H1 (cell line): ENCODE measurements around the gene SLC34A1. TPM values are rescaled to one million over a fixed set of nuclear protein-coding genes. Genes with fewer than 3 reads are reported as not detected.

ENCODE experiments used
- CTCF ChIA-PET: fragments of 300-600 bp; sonication (Branson Sonifier 250); formaldehyde crosslinking; loops from one replicate; lab custom pipeline; 2021; ENCODE audit not compliant: partially characterized antibody; lab: Charles Lee
- POLR2A ChIA-PET: fragments of 300-600 bp; sonication (Branson Sonifier 250); formaldehyde crosslinking; loops from one replicate; lab custom pipeline; 2021; ENCODE audit warnings: inconsistent platforms; ENCODE audit not compliant: partially characterized antibody; lab: Charles Lee
- DNase-seq, 2 experiments: peaks; one replicate each; pipeline versions ENCODE4 v3.0.0 to v3.0.0-alpha.2; 2010 to 2022; ENCODE audit warnings: low spot score in 2 of 2, low read depth in 1 of 2, mixed read lengths in 1 of 2
- FAIRE-seq: peaks from 2 replicates; lab custom pipeline; 2011; peaks lifted over from hg19 to GRCh38; lab: Jason Lieb, UNC
- H2AFZ ChIP-seq: 2 replicates; pipeline ENCODE4 v1.8.1; 2012; ENCODE audit warnings: low read length, inconsistent platforms
- H2AK5ac ChIP-seq: 2 replicates; pipeline ENCODE4 v1.6.1; 2013; ENCODE audit warnings: low read depth, low read length
- H2BK120ac ChIP-seq: replicated peaks from 2 replicates; pipeline ENCODE3; 2013; ENCODE audit warnings: low read depth, low read length, inconsistent platforms
- H2BK12ac ChIP-seq: 2 replicates; pipeline ENCODE4 v1.6.1; 2013; ENCODE audit warnings: low read depth, low read length
- H2BK15ac ChIP-seq: 2 replicates; pipeline ENCODE4 v1.6.1; 2013; ENCODE audit warnings: low read length
- H2BK20ac ChIP-seq: 2 replicates; pipeline ENCODE4 v1.6.1; 2013; ENCODE audit warnings: low read length
- H2BK5ac ChIP-seq: 2 replicates; pipeline ENCODE4 v1.6.1; 2013; ENCODE audit warnings: low read depth, low read length
- H3K14ac ChIP-seq: 2 replicates; pipeline ENCODE4 v1.6.1; 2013; ENCODE audit warnings: inconsistent platforms; ENCODE audit not compliant: insufficient read length
- H3K18ac ChIP-seq: 2 replicates; pipeline ENCODE4 v1.6.1; 2013; ENCODE audit warnings: low read length; ENCODE audit errors: extremely low read depth
- H3K23ac ChIP-seq: 2 replicates; pipeline ENCODE4 v1.6.1; 2013; ENCODE audit warnings: inconsistent platforms; ENCODE audit not compliant: insufficient read length
- H3K23me2 ChIP-seq: 2 replicates; pipeline ENCODE4 v1.6.1; 2013; ENCODE audit warnings: low read depth, low read length
- H3K27ac ChIP-seq: 2 replicates; pipeline ENCODE4 v1.6.1; 2011; ENCODE audit warnings: low read depth, low read length, inconsistent platforms
- H3K27me3 ChIP-seq, 4 experiments: replicated peaks in 1 of 4; 1 replicate in 1 of 4; 2 replicates in 3 of 4; pipeline versions ENCODE4 v1.6.1 to v1.8.1; 2011 to 2013; ENCODE audit warnings: low read length in 3 of 4, mild to moderate bottlenecking in 3 of 4, inconsistent platforms in 2 of 4, mixed read lengths in 2 of 4, moderate library complexity in 1 of 4; ENCODE audit not compliant: control insufficient read depth in 3 of 4, insufficient read depth in 3 of 4; ENCODE audit errors: extremely low read depth in 1 of 4
- H3K36me3 ChIP-seq, 4 experiments: 2 replicates each; pipeline versions ENCODE4 v1.6.1 to v1.8.1; 2011 to 2013; ENCODE audit warnings: mild to moderate bottlenecking in 4 of 4, low read length in 3 of 4, moderate library complexity in 2 of 4, control low read depth in 1 of 4, inconsistent platforms in 1 of 4; ENCODE audit not compliant: insufficient read depth in 4 of 4, control insufficient read depth in 2 of 4
- H3K4ac ChIP-seq: replicated peaks from 2 replicates; pipeline ENCODE3; 2013; ENCODE audit warnings: low read length, low read depth, mixed read lengths, inconsistent platforms; ENCODE audit not compliant: insufficient read length
- H3K4me1 ChIP-seq, 4 experiments: replicated peaks in 1 of 4; 1 replicate in 1 of 4; 2 replicates in 3 of 4; pipeline versions ENCODE4 v1.6.1 to v1.8.1; 2011 to 2013; ENCODE audit warnings: low read length in 3 of 4, inconsistent platforms in 2 of 4, mixed read lengths in 1 of 4; ENCODE audit not compliant: insufficient read depth in 4 of 4, control insufficient read depth in 3 of 4
- H3K4me2 ChIP-seq, 2 experiments: 2 replicates each; pipeline versions ENCODE4 v1.6.1 to v1.8.1; 2011 to 2013; ENCODE audit warnings: low read depth in 2 of 2, low read length in 2 of 2, control low read depth in 1 of 2, inconsistent platforms in 1 of 2, mild to moderate bottlenecking in 1 of 2; ENCODE audit not compliant: insufficient read depth in 1 of 2
- H3K4me3 ChIP-seq, 4 experiments: fragments of 200-600, 300-600 bp in 1 of 4; sonication (generic), shearing (Covaris generic), sonication (Bioruptor Twin) in 1 of 4; 2 replicates each; pipeline versions ENCODE4 v1.5.1 to v1.8.1; 2011 to 2016; ENCODE audit warnings: low read length in 4 of 4, low read depth in 3 of 4, control low read depth in 2 of 4, inconsistent platforms in 2 of 4, mild to moderate bottlenecking in 2 of 4, mixed read lengths in 1 of 4, moderate library complexity in 1 of 4; ENCODE audit not compliant: insufficient read depth in 2 of 4; ENCODE audit errors: extremely low read depth in 1 of 4
- H3K56ac ChIP-seq: replicated peaks from 2 replicates; pipeline ENCODE3; 2013; ENCODE audit warnings: low read depth, mild to moderate bottlenecking, mixed read lengths, low read length, inconsistent platforms; ENCODE audit not compliant: insufficient read length
- H3K79me1 ChIP-seq: 2 replicates; pipeline ENCODE4 v1.6.1; 2013; ENCODE audit warnings: low read depth, low read length, control low read depth
- H3K79me2 ChIP-seq, 2 experiments: 2 replicates each; pipeline versions ENCODE4 v1.6.1 to v1.8.1; 2012 to 2013; ENCODE audit warnings: low read length in 2 of 2, mild to moderate bottlenecking in 2 of 2, inconsistent platforms in 1 of 2; ENCODE audit not compliant: insufficient read depth in 2 of 2, control insufficient read depth in 1 of 2
- H3K9ac ChIP-seq, 4 experiments: replicated peaks in 1 of 4; 1 replicate in 1 of 4; 2 replicates in 3 of 4; pipeline versions ENCODE4 v1.6.1 to v1.8.1; 2011 to 2013; ENCODE audit warnings: low read depth in 3 of 4, low read length in 3 of 4, control low read depth in 2 of 4, mild to moderate bottlenecking in 2 of 4, moderate library complexity in 2 of 4, inconsistent platforms in 1 of 4; ENCODE audit errors: extremely low read depth in 1 of 4
- H3K9me3 ChIP-seq, 2 experiments: 2 replicates each; pipeline versions ENCODE4 v1.6.1 to v1.8.1; 2012 to 2013; ENCODE audit warnings: mild to moderate bottlenecking in 2 of 2, moderate library complexity in 2 of 2, control low read depth in 1 of 2, inconsistent platforms in 1 of 2, low read depth in 1 of 2, low read length in 1 of 2, mixed read lengths in 1 of 2; ENCODE audit not compliant: insufficient read depth in 2 of 2
- H4K20me1 ChIP-seq, 2 experiments: replicated peaks in 1 of 2; 2 replicates each; pipeline versions ENCODE3 to v1.8.1; 2011 to 2013; ENCODE audit warnings: inconsistent platforms in 2 of 2, low read length in 2 of 2, mild to moderate bottlenecking in 1 of 2; ENCODE audit not compliant: insufficient read depth in 2 of 2, control insufficient read depth in 1 of 2
- H4K5ac ChIP-seq: 2 replicates; pipeline ENCODE4 v1.6.1; 2013; ENCODE audit warnings: low read length, low read depth, mixed read lengths, inconsistent platforms; ENCODE audit not compliant: insufficient read length
- H4K8ac ChIP-seq: 2 replicates; pipeline ENCODE4 v1.8.0; 2013; ENCODE audit warnings: mild to moderate bottlenecking, moderate library complexity, low read length, inconsistent platforms; ENCODE audit not compliant: insufficient read depth; ENCODE audit errors: extremely low read depth
- H4K91ac ChIP-seq: replicated peaks from 2 replicates; pipeline ENCODE3; 2013; ENCODE audit warnings: low read length, mixed read lengths, inconsistent platforms; ENCODE audit not compliant: insufficient read length
- CEBPB ChIP-seq: IDR thresholded peaks from 2 replicates; pipeline ENCODE4 v1.6.1; 2012; ENCODE audit warnings: low read depth, low read length
- CHD2 ChIP-seq: IDR thresholded peaks from 2 replicates; pipeline ENCODE4 v1.6.1; 2012; ENCODE audit warnings: low read length, improper control_type of control experiment
- GTF2F1 ChIP-seq: IDR thresholded peaks from 2 replicates; pipeline ENCODE4 v1.6.1; 2012; ENCODE audit warnings: low read depth, low read length, improper control_type of control experiment, borderline replicate concordance
- HDAC2 ChIP-seq, 2 experiments: fragments of 300-600 bp in 1 of 2; sonication (generic) in 1 of 2; IDR thresholded peaks; 2 replicates each; pipeline ENCODE4 v1.6.1; 2011 to 2012; ENCODE audit warnings: low read depth in 2 of 2, low read length in 2 of 2, mild to moderate bottlenecking in 2 of 2, moderate library complexity in 2 of 2, borderline replicate concordance in 1 of 2, inconsistent platforms in 1 of 2
- HDAC6 ChIP-seq: IDR thresholded peaks from one replicate; pipeline ENCODE4 v1.7.1; 2012; ENCODE audit warnings: low read depth, mild to moderate bottlenecking, inconsistent platforms, low read length, moderate library complexity
- NRF1 ChIP-seq: IDR thresholded peaks from 2 replicates; pipeline ENCODE4 v1.6.1; 2011; ENCODE audit warnings: mild to moderate bottlenecking, low read depth, low read length, improper control_type of control experiment
- POU5F1 ChIP-seq: IDR thresholded peaks from 2 replicates; pipeline ENCODE4 v1.6.1; 2011; ENCODE audit warnings: low read depth, mild to moderate bottlenecking, low read length, moderate library complexity
- RBBP5 ChIP-seq: IDR thresholded peaks from 2 replicates; pipeline ENCODE4 v1.7.1; 2012; ENCODE audit warnings: low read depth, mild to moderate bottlenecking, inconsistent platforms, low read length, moderate library complexity, borderline replicate concordance
- SIX5 ChIP-seq: IDR thresholded peaks from 2 replicates; pipeline ENCODE4 v1.6.1; 2011; ENCODE audit warnings: mild to moderate bottlenecking, low read depth, low read length
- TCF12 ChIP-seq: IDR thresholded peaks from 2 replicates; pipeline ENCODE4 v1.6.1; 2011; ENCODE audit warnings: low read depth, mild to moderate bottlenecking, low read length
- USF2 ChIP-seq: IDR thresholded peaks from 2 replicates; pipeline ENCODE4 v1.6.1; 2011; ENCODE audit warnings: low read length, improper control_type of control experiment
- YY1 ChIP-seq: IDR thresholded peaks from 2 replicates; pipeline ENCODE4 v1.6.1; 2011; ENCODE audit warnings: low read depth, mild to moderate bottlenecking, low read length
- WGBS, 2 experiments: shearing (Covaris generic) in 1 of 2; methylation state at CpG; one replicate each; pipeline versions ENCODE4 v1.1.6 to v1.1.7; 2013 to 2015; ENCODE audit warnings: low lambda C conversion rate in 2 of 2, mixed read lengths in 2 of 2, inconsistent platforms in 1 of 2, low coverage in 1 of 2, missing lambda C conversion rate in 1 of 2; ENCODE audit not compliant: insufficient replicate concordance in 2 of 2, insufficient coverage in 1 of 2, insufficient read length in 1 of 2; ENCODE audit errors: extremely low coverage in 1 of 2, missing lambda C conversion rate in 1 of 2; 5-methylcytosine and 5-hydroxymethylcytosine counted together
- polyA plus RNA-seq, 7 experiments: library from polyadenylated mRNA; depleted of rRNA in 3 of 7; stranded (reverse) in 5 of 7; unstranded in 2 of 7; fragments of >200 nt in 5 of 7; fragments of 200-250 nt in 2 of 7; gene quantifications; 1 replicate in 5 of 7; 2 replicates in 1 of 7; 4 replicates in 1 of 7; pipeline versions ENCODE4 v1.2.1 to v1.2.3, GENCODE V29; 2011 to 2013; ENCODE audit warnings: missing spikeins in 2 of 7, mixed read lengths in 2 of 7
- total RNA-seq: library from RNA; stranded (reverse); fragmentation: NEBNext Ultra II Directional; extraction: Animal tissue kit (Norgen Biotek cat#: 25700); gene quantifications from 2 replicates; pipeline ENCODE4 v1.2.1, GENCODE V29; 2021

SLC34A1 gene
- total and polyA plus RNA-seq, 2 of the 8 experiments (the other 6 are each of a cell fraction or from before 2014, with no cell fraction given), result not detected

- Histone ChIP-seq H2BK20ac (no peak overlapping the region), H3K18ac (no peak overlapping the region), H2BK5ac (no peak overlapping the region), H3K14ac (no peak overlapping the region), H3K79me1 (no peaks in the 10 kb centered on the region), H2AK5ac (no peak overlapping the region), H3K4ac (no peak overlapping the region), H3K4me3 (no peak overlapping the region), H2BK12ac (no peak overlapping the region), H3K23ac (no peak overlapping the region), H2BK120ac (no peak overlapping the region), H2AFZ (no peak overlapping the region), H3K36me3 (no peaks in the 10 kb centered on the region), H3K9me3 (no peaks in the 10 kb centered on the region), H3K9ac (no peak overlapping the region), H3K27me3 (no peaks in the 10 kb centered on the region), H4K8ac (no peak overlapping the region), H3K79me2 (no peaks in the 10 kb centered on the region), H4K20me1 (no peaks in the 10 kb centered on the region), H3K56ac (no peak overlapping the region), H3K27ac (no peak overlapping the region), H3K4me1 (no peaks in the 10 kb centered on the region; a peak in 1 of 7 replicates), H4K5ac (no peak overlapping the region), H2BK15ac (no peak overlapping the region), H4K91ac (no peak overlapping the region), H3K4me2 (no peak overlapping the region), H3K23me2 (no peaks in the 10 kb centered on the region)
- 91% methylated on average over 3 of the region's 3 CpGs; no CpG with 5 or more reads in 1 of the 2 experiments for WGBS, 2 experiments
- ChIA-PET POLR2A (interaction anchor here (1.7 to 24.2 kb wide), 2 partner anchors 17 to 26 kb away, joined by 8 to 460 read pairs; partner anchors contain the start of gene PRR7), CTCF (interaction anchor here (0.7 to 4.8 kb wide), 8 partner anchors 15 to 109 kb away, joined by 3 to 15 read pairs (median 5); no protein-coding TSS in a partner anchor)
- TF ChIP-seq USF2, result no peak
- no peak for TF ChIP-seq TCF12
- no peak for TF ChIP-seq POU5F1
- no peak for TF ChIP-seq YY1
- TF ChIP-seq CEBPB, result no peak
- no peak for TF ChIP-seq HDAC6
- no peak for TF ChIP-seq HDAC2 (IDR thresholded peaks at IDR 0.05; ENCODE audit: borderline replicate concordance in 1 of 2, low read depth in 2 of 2, low read length in 2 of 2)
- TF ChIP-seq CHD2, result no peak
- TF ChIP-seq GTF2F1, result no peak
- no peak for TF ChIP-seq NRF1
- no peak for TF ChIP-seq SIX5
- TF ChIP-seq RBBP5, result no peak
- DNase-seq, result no peak
- FAIRE-seq, result no peak
Measured at GRCh38 chr5:177419046-177419445, 34.8 kb downstream of the SLC34A1 start.
